AG09319 (cell line): ENCODE measurements around the gene TMEM132A.
A peak's percentile ranks its signal among the peaks of the same experiment; 100 is the strongest.

Experiments used
- DNase-seq: peaks from one replicate; pipeline ENCODE4 v3.0.0-alpha.2; 2010; ENCODE audit warnings: low read depth; ENCODE audit errors: extremely low read depth
- CTCF ChIP-seq: IDR thresholded peaks from 2 replicates; pipeline ENCODE4 v1.5.1; 2011; ENCODE audit warnings: low read depth, mild to moderate bottlenecking, inconsistent platforms, low read length, moderate library complexity

Gene TMEM132A

GRCh38 chr11:60897496-60897895, 26.8 kb upstream of the TMEM132A start:
- no peak for DNase-seq
- TF ChIP-seq CTCF, result no peak

- peak; percentile 98 for TF ChIP-seq CTCF
- peak; percentile 27 for DNase-seq
Observed at GRCh38 chr11:60899046-60899936, 25.0 kb upstream of the TMEM132A start.

- TF ChIP-seq CTCF, result no peak
- DNase-seq, result no peak
Observed at GRCh38 chr11:60899977-60900376, 24.3 kb upstream of the TMEM132A start.

- no peak for TF ChIP-seq CTCF
- DNase-seq, result no peak
Observed at GRCh38 chr11:60900673-60901404, 23.4 kb upstream of the TMEM132A start.

GRCh38 chr11:60902625-60903024, 21.6 kb upstream of the TMEM132A start:
- DNase-seq, result no peak
- TF ChIP-seq CTCF, result no peak

- DNase-seq, result no peak
- TF ChIP-seq CTCF, result no peak
Observed at GRCh38 chr11:60905047-60905446, 19.2 kb upstream of the TMEM132A start.

- no peak for TF ChIP-seq CTCF
- DNase-seq, result no peak
Observed at GRCh38 chr11:60905551-60906113, 18.6 kb upstream of the TMEM132A start.
